ENCODE data around the gene VTN.

VTN gene

DNA sequence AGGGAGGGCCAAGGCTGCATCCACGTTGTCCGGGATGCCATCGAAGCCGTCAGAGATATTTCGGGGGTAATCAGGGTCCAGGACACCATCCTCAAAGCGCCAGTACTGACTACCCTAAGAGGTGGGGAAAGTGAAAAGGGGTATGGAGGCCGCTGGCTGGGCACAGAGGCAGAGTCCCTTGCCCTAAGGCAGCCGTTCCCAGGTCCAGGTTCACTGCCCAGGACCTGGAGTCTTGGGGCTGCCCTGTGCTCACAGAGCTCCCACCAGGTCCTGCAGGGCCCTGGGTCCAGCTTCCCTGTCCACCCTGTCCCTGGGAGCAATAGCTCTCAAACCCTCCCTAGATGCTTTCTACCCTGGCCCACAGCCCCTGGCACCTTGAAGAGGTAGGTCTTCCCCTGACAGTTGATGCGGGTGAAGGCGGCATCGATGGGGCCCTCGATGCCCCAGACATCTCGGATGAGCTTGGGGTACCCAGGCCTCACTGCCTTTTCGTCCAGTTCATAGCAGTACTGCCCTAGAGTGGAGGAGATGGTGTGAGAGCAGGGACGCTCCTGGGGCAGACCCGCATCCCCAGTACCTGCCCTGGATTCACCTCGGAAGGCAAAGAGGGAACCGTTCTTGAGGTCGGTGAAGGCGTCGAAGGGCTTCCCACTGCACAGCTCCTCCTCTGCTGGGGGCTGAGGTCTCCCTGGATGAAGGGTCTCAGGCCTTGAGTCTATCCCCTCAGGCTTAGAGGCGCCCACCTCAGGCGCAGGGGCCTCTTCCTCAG is 1.0 kb downstream of the VTN start:
- Mint-ChIP-seq H3K4me3 (no peak overlapping the region), H3K36me3 (peaks cover 3% of the 10 kb centered on the region), H3K9me3 (no peaks in the 10 kb centered on the region), H3K4me1 (peaks cover 21% of the 10 kb centered on the region), H3K27me3 (no peaks in the 10 kb centered on the region), H3K27ac (peak overlapping the region; percentile 31)
- ATAC-seq (ENCODE audit: low read depth) (no peak), DNase-seq (ENCODE audit: low spot score in 2 of 2) (no peak)

GRCh38 chr17:28368306-28368831 is 1.7 kb downstream of the VTN start:
- H3K9me3 Mint-ChIP-seq: no peaks in the 10 kb centered on the region
- no peak overlapping the region for H3K27ac Mint-ChIP-seq
- ATAC-seq (ENCODE audit: low read depth): no peak
- H3K4me3 Mint-ChIP-seq: no peak overlapping the region
- H3K27me3 Mint-ChIP-seq: no peaks in the 10 kb centered on the region
- no peak for DNase-seq (ENCODE audit: low spot score in 2 of 2)
- H3K36me3 Mint-ChIP-seq: peaks cover 5% of the 10 kb centered on the region
- H3K4me1 Mint-ChIP-seq: peaks cover 21% of the 10 kb centered on the region

DNA sequence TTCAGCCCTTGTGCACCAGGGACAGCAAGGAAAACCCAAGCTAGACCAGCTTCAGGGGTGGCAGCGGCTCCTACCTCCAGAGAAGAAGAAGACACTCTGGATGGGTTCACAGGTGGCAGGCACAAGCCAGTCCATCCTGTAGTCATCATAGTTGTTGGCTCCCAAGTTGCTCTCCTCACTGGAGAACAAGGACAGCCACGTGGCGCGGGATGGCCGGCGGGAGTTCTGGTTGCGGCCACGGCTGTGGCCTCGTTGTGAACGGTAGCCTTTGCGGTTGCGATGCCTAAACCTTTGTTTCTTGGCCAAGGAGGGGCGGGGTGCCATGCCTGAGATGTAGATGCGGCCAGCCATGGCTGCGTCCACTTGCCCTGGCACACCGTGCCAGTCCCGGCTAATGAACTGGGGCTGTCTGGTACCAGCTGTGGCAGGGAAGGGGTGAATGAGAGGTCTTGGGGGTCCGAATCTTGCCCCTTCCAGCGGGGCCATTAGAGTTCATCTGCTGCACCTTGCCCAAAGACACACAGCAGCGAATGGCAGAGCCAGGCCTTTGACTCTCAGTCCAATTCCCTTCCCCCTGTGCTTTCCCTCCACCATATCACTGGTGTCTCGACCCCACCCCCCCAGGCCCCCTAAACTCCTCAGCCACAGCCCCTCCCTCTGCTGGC is 2.3 kb downstream of the VTN start:
- ATAC-seq (ENCODE audit: low read depth): no peak
- H3K4me1 Mint-ChIP-seq: peaks cover 19% of the 10 kb centered on the region
- H3K4me3 Mint-ChIP-seq: no peak overlapping the region
- peaks cover 5% of the 10 kb centered on the region for H3K36me3 Mint-ChIP-seq
- DNase-seq (ENCODE audit: low spot score in 2 of 2): no peak
- no peaks in the 10 kb centered on the region for H3K9me3 Mint-ChIP-seq
- H3K27ac Mint-ChIP-seq: no peak overlapping the region
- H3K27me3 Mint-ChIP-seq: no peaks in the 10 kb centered on the region

DNA sequence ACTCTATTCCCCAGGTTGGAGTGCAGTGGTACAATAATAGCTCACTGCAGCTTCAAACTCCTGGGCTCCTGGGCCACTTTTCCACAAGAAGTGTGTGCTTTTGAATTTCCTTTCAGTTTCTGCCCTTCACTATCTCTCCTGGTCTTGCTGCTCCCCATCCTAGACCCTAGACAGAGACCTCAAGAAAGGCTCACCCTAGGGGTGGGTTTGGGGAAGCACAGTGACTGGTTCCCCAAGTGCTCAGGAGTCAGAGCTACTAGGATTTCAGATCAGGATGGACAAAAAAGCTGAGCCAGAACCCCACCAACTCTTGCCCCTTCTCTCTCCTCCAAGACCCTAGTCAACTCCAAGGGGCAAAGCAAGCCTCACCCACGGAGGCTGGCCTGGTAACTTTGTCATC is 3.5 kb downstream of the VTN start:
- peak overlapping the region; percentile 35 for H3K27ac Mint-ChIP-seq
- no peak overlapping the region for H3K4me3 Mint-ChIP-seq
- no peaks in the 10 kb centered on the region for H3K27me3 Mint-ChIP-seq
- H3K36me3 Mint-ChIP-seq: peaks cover 10% of the 10 kb centered on the region
- H3K9me3 Mint-ChIP-seq: no peaks in the 10 kb centered on the region
- DNase-seq (ENCODE audit: low spot score in 2 of 2): no peak
- H3K4me1 Mint-ChIP-seq: peaks cover 10% of the 10 kb centered on the region
- ATAC-seq (ENCODE audit: low read depth): no peak

GRCh38 chr17:28365487-28365886 is 4.6 kb downstream of the VTN start:
- no peak for DNase-seq (ENCODE audit: low spot score in 2 of 2)
- no peak for ATAC-seq (ENCODE audit: low read depth)
- Mint-ChIP-seq H3K36me3 (peaks cover 16% of the 10 kb centered on the region), H3K4me1 (peaks cover 4% of the 10 kb centered on the region), H3K4me3 (no peak overlapping the region), H3K27me3 (no peaks in the 10 kb centered on the region), H3K9me3 (no peaks in the 10 kb centered on the region), H3K27ac (no peak overlapping the region)

- Mint-ChIP-seq H3K27me3 (no peaks in the 10 kb centered on the region), H3K27ac (no peak within 1 kb of the TSS), H3K4me1 (no peaks in the 10 kb centered on the region), H3K36me3 (peaks cover 19% of the 10 kb centered on the region), H3K9me3 (no peaks in the 10 kb centered on the region), H3K4me3 (no peak within 1 kb of the TSS)
- no peak for DNase-seq (ENCODE audit: low spot score in 2 of 2)
- ATAC-seq (ENCODE audit: low read depth): no peak
Observed at GRCh38 chr17:28364665-28365363, 5.3 kb downstream of the VTN start, which contains the start of gene SEBOX. TSS of gene SEBOX (minus strand) at chr17:28365199. CDS start at chr17:28365151, 48 bp downstream.

DNA sequence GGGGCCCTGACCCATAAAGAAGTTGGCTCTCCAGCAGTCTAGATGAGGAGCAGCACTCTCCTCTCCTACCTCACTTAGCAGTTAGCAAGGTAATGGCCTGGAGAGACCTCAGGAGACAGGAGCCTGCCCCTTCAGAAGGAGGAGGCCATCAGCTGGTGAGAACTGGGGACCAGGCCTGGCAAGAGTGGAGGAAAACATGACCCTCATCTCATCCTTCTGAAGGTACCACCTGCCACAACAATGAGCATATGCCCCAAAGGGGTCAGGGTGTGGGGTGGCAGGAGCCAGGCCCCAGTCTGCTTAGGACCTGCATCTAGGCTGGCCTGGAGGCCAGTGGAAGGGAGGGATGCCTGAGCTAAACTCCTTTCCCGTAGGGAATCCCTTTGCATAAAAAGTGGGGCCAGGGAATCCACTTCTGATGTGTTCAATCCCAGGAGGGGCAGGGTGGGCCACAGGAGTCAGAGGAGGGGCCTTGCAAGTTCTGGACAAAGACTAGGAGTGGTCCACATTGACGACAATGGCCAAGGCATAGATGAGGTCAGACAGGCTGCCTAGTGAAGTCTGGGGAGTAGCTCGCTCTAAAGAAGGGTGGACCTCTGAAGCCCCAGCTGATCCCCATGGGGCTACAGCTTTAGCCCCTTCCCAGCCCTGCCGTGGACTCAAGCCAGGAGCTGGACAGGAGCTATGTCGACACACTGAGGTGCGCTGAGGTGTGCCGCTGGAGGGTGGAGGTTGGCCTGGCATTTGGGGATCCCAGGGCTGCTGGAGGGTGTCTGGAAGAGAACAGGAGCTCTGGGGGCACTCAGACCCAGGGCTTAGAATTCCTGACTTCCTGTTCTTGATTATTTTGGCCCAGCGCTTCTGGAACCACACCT is 6.1 kb downstream of the VTN start:
- no peaks in the 10 kb centered on the region for H3K9me3 Mint-ChIP-seq
- peaks cover 19% of the 10 kb centered on the region for H3K36me3 Mint-ChIP-seq
- no peak for ATAC-seq (ENCODE audit: low read depth)
- no peak overlapping the region for H3K27ac Mint-ChIP-seq
- H3K27me3 Mint-ChIP-seq: no peaks in the 10 kb centered on the region
- H3K4me3 Mint-ChIP-seq: no peak overlapping the region
- DNase-seq (ENCODE audit: low spot score in 2 of 2): no peak
- no peaks in the 10 kb centered on the region for H3K4me1 Mint-ChIP-seq

DNA sequence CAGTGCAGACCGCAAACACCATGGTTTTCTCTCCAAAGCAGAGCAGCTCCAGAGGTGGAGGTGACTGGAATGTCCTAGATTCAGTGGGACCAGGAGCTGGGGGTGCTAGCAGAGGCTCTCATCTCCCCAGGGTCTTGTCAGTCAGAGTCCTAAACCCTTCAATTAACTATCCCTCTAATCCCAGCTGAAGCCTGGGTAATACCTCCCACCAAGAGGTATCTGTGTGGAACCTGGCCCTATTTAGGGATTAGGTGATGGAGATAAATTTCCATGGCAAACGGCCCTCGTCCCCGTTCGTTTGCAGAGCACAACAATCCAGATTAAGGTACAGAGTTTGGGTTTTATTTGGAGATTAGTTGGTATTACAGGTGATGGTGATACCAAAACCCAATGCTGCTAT is 6.9 kb downstream of the VTN start:
- DNase-seq (ENCODE audit: low spot score in 2 of 2) (no peak), ATAC-seq (ENCODE audit: low read depth) (no peak)
- H3K36me3 Mint-ChIP-seq: peaks cover 19% of the 10 kb centered on the region
- H3K9me3 Mint-ChIP-seq: no peaks in the 10 kb centered on the region
- H3K27me3 Mint-ChIP-seq: no peaks in the 10 kb centered on the region
- peaks cover 2% of the 10 kb centered on the region for H3K4me1 Mint-ChIP-seq
- H3K4me3 Mint-ChIP-seq: no peak overlapping the region
- no peak overlapping the region for H3K27ac Mint-ChIP-seq

DNA sequence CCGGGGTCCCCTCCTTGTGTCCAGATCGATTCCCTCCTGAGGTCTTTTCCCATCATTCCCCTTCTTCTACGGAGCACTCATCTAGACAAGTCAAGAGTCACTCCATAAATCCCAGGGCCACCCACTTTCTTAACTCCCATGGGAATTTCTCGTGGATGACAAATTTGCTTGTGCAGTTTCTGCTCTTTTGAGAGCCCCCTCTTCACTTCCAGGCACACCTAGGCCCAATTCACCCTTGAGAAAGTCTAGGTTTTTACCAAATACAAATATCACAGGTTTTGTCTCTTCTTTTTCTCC is 12.3 kb downstream of the VTN start:
- peak overlapping the region; percentile 91 for H3K4me3 Mint-ChIP-seq
- H3K4me1 Mint-ChIP-seq: peaks cover 20% of the 10 kb centered on the region
- DNase-seq (ENCODE audit: low spot score in 2 of 2) (no peak), ATAC-seq (ENCODE audit: low read depth) (no peak)
- H3K9me3 Mint-ChIP-seq: no peaks in the 10 kb centered on the region
- H3K27ac Mint-ChIP-seq: peak overlapping the region; percentile 95
- peaks cover 19% of the 10 kb centered on the region for H3K36me3 Mint-ChIP-seq
- no peaks in the 10 kb centered on the region for H3K27me3 Mint-ChIP-seq

DNA sequence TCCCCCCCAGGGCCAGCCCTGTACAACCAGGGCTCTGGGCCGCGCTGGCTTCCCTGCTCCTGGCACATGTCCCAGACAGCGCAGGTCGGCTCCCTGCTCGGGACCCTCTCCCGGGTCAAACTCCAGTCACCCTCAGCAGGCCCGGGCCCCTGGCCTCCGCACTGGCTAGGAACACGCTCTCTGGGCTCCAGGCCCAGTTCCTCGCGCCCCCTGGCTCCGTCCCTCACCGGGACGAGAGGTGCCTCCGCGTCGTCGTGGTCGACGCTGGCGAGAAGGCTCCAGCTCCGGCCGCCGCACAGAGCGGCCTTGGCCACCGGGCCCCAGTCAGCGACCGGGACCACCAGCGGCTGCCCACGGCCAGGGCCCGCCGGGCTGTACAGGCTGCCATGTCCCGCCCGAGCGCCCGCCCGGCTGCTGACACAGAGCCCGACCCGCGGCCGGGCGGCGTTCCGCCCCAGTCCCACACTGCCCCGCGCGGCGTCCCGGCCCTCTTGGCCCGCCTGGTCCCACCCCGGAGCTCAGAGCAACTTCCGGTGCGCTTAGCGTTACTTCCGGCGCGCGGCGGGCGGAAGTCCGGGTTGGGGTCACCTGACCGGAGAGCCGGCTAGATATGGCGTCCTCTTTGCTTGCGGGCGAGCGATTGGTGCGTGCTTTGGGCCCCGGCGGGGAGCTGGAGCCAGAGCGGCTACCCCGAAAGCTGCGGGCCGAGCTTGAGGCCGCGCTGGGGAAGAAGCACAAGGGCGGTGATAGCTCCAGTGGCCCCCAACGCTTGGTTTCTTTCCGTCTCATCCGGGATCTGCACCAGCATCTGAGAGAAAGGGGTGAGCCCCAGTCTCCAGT is 12.8 kb downstream of the VTN start, which contains the start of gene POLDIP2:
TSS of gene POLDIP2 (minus strand) at position 467 of the 840 bp plus-strand sequence. CDS start at position 388, 79 bp downstream.
- DNase-seq (ENCODE audit: low spot score in 2 of 2) (peak; percentile 93 to 96), ATAC-seq (ENCODE audit: low read depth) (peak; percentile 96)
- Mint-ChIP-seq H3K4me3 (peak within 1 kb of the TSS; percentile 91), H3K27ac (peak within 1 kb of the TSS; percentile 95), H3K9me3 (no peaks in the 10 kb centered on the region), H3K4me1 (peaks cover 20% of the 10 kb centered on the region), H3K27me3 (no peaks in the 10 kb centered on the region), H3K36me3 (peaks cover 19% of the 10 kb centered on the region)

DNA sequence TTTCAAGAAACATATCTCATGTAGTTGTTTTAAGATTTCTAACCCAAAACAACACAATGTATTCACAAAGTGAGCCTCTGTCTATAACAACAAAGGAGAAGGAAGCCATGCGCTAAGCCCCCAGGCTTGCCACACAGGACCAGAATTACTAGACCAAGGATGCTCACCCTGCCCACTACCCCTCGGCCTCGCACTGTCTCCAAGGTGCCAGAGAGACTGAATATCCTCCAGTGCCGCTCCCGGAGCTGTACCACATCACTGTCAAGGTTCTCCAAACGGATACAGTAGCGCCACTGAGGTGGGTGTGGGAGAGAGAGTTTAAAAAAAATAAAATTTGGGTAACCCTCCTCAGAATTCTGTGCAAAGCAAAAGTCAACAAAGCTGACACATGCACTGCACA is 19.8 kb downstream of the VTN start:
- H3K4me3 Mint-ChIP-seq: no peak overlapping the region
- peaks cover 26% of the 10 kb centered on the region for H3K36me3 Mint-ChIP-seq
- ATAC-seq (ENCODE audit: low read depth): no peak
- no peaks in the 10 kb centered on the region for H3K9me3 Mint-ChIP-seq
- no peaks in the 10 kb centered on the region for H3K27me3 Mint-ChIP-seq
- DNase-seq (ENCODE audit: low spot score in 2 of 2): no peak
- H3K4me1 Mint-ChIP-seq: no peaks in the 10 kb centered on the region
- H3K27ac Mint-ChIP-seq: no peak overlapping the region

GRCh38 chr17:28348979-28349378 is 21.1 kb downstream of the VTN start:
- H3K36me3 Mint-ChIP-seq: peaks cover 25% of the 10 kb centered on the region
- DNase-seq (ENCODE audit: low spot score in 2 of 2): no peak
- no peak overlapping the region for H3K27ac Mint-ChIP-seq
- no peak for ATAC-seq (ENCODE audit: low read depth)
- no peaks in the 10 kb centered on the region for H3K9me3 Mint-ChIP-seq
- no peaks in the 10 kb centered on the region for H3K4me1 Mint-ChIP-seq
- H3K4me3 Mint-ChIP-seq: no peak overlapping the region
- no peaks in the 10 kb centered on the region for H3K27me3 Mint-ChIP-seq
